OCI-LY7 (cell line): ENCODE measurements around the gene RFNG. TPM values are rescaled to one million over a fixed set of nuclear protein-coding genes. Genes with fewer than 3 reads are reported as not detected.

ENCODE experiments used
- BruUV-seq: library from RNA; stranded (reverse); fragments of 400-500 nt; replicated peaks from 2 replicates; lab custom pipeline; 2021; lab: Mats Ljungman, UMichigan
- CTCF ChIA-PET: fragments of 300-600 bp; sonication (Branson Sonifier 250); formaldehyde crosslinking; loops from one replicate; lab custom pipeline; 2022; ENCODE audit warnings: antibody characterized with exemption; ENCODE audit not compliant: unreplicated experiment; lab: Charles Lee
- POLR2A ChIA-PET: fragments of 300-600 bp; sonication (Branson Sonifier 250); formaldehyde crosslinking; loops from one replicate; lab custom pipeline; 2022; ENCODE audit warnings: antibody characterized with exemption; lab: Charles Lee
- DNase-seq: peaks from one replicate; pipeline ENCODE4 v3.0.0-alpha.2; 2015; ENCODE audit warnings: low spot score
- H2AFZ ChIP-seq: fragments of 200-600 bp; sonication (generic), shearing (Covaris generic); 2 replicates; pipeline ENCODE4 v1.6.1; 2014; ENCODE audit warnings: mild to moderate bottlenecking, antibody characterized with exemption, low read length, moderate library complexity
- H3K27ac ChIP-seq: fragments of 200-600 bp; sonication (generic); 2 replicates; pipeline ENCODE4 v1.5.1; 2014; ENCODE audit warnings: mixed run types, low read depth, mild to moderate bottlenecking, moderate library complexity, low read length, inconsistent platforms; ENCODE audit not compliant: poor library complexity, severe bottlenecking
- H3K36me3 ChIP-seq: fragments of 200-600 bp; sonication (generic); 2 replicates; pipeline ENCODE4 v1.6.1; 2014; ENCODE audit warnings: mild to moderate bottlenecking, antibody characterized with exemption, low read length, moderate library complexity, mixed read lengths; ENCODE audit not compliant: insufficient read depth
- H3K4me1 ChIP-seq: fragments of 200-600 bp; sonication (generic); 2 replicates; pipeline ENCODE4 v1.5.1; 2014; ENCODE audit warnings: mild to moderate bottlenecking, low read length; ENCODE audit not compliant: insufficient read depth, poor library complexity, severe bottlenecking
- H3K4me2 ChIP-seq: fragments of 200-600 bp; sonication (generic); 2 replicates; pipeline ENCODE4 v1.6.1; 2014; ENCODE audit warnings: mild to moderate bottlenecking, low read length
- H3K4me3 ChIP-seq: fragments of 200-600 bp; sonication (generic); 2 replicates; pipeline ENCODE4 v1.5.1; 2014; ENCODE audit warnings: mild to moderate bottlenecking, low read depth, low read length; ENCODE audit not compliant: poor library complexity, severe bottlenecking
- H3K79me2 ChIP-seq: fragments of 200-600 bp; sonication (generic); 2 replicates; pipeline ENCODE4 v1.6.1; 2016; ENCODE audit warnings: low read depth, mild to moderate bottlenecking, low read length, moderate library complexity, mixed read lengths; ENCODE audit not compliant: insufficient read depth
- H3K9me2 ChIP-seq: fragments of 200-600 bp; sonication (generic); 2 replicates; pipeline ENCODE4 v1.6.1; 2016; ENCODE audit warnings: mild to moderate bottlenecking, low read length, mixed read lengths; ENCODE audit not compliant: insufficient read depth
- H3K9me3 ChIP-seq: fragments of 200-600 bp; sonication (generic); 2 replicates; pipeline ENCODE4 v1.6.1; 2014; ENCODE audit warnings: mild to moderate bottlenecking, mixed run types, low read length, mixed read lengths
- H4K20me1 ChIP-seq: fragments of 200-600 bp; sonication (generic); 2 replicates; pipeline ENCODE4 v1.6.1; 2014; ENCODE audit warnings: mild to moderate bottlenecking, antibody characterized with exemption, low read length, moderate library complexity, mixed read lengths; ENCODE audit not compliant: insufficient read depth
- CTCF ChIP-seq: fragments of 200-600 bp; sonication (generic); conservative IDR thresholded peaks from 2 replicates; pipeline ENCODE4 v1.5.1; 2014; ENCODE audit warnings: mild to moderate bottlenecking, antibody characterized with exemption, low read length, moderate library complexity, mixed read lengths
- EZH2phosphoT487 ChIP-seq: fragments of 200-600 bp; sonication (generic); IDR thresholded peaks from 2 replicates; pipeline ENCODE4 v1.6.1; 2018; ENCODE audit warnings: low read depth, borderline replicate concordance, mild to moderate bottlenecking, mixed run types, antibody characterized with exemption, low read length, moderate library complexity, mixed read lengths
- intact Hi-C: fragments of 100-400 bp; cut with micrococcal nuclease; formaldehyde crosslinking; loops from one replicate; pipeline ENCODE4 v1.10.0; 2022; ENCODE audit not compliant: unreplicated experiment
- total RNA-seq, 2 experiments: library from RNA; depleted of rRNA in 1 of 2; stranded (reverse); fragments of >200 nt in 1 of 2; shearing (Covaris generic) in 1 of 2; gene quantifications; 2 replicates each; pipeline ENCODE4 v1.2.3, GENCODE V29; 2014 to 2022

The RFNG gene
- total RNA-seq, 2 experiments from 2014 or later, result 47.3 to 59.4 TPM

- ChIA-PET CTCF (no interaction called here), POLR2A (interaction anchor here (1.5 kb wide), 1 partner anchor 10 kb away, joined by 4 read pairs; the partner anchor contains the start of gene DCXR)
- peaks cover 11% of the 10 kb centered on the region for H3K4me1 ChIP-seq
- no peak overlapping the region for H3K27ac ChIP-seq
- H3K4me2 ChIP-seq, result no peak overlapping the region
- H4K20me1 ChIP-seq, result no peaks in the 10 kb centered on the region
- no peak for DNase-seq
- H3K9me3 ChIP-seq, result no peaks in the 10 kb centered on the region
- BruUV-seq, result no TSS peak
- no peaks in the 10 kb centered on the region for H3K9me2 ChIP-seq
- H3K79me2 ChIP-seq, result no peaks in the 10 kb centered on the region
- H3K4me3 ChIP-seq, result no peak overlapping the region
- TF ChIP-seq EZH2phosphoT487 (no peak), CTCF (no peak)
- H3K36me3 ChIP-seq, result no peaks in the 10 kb centered on the region
- H2AFZ ChIP-seq, result no peak overlapping the region
- intact Hi-C loops, result no loop called here
Measured at GRCh38 chr17:82046903-82047302, 4.7 kb downstream of the RFNG start.

DNA sequence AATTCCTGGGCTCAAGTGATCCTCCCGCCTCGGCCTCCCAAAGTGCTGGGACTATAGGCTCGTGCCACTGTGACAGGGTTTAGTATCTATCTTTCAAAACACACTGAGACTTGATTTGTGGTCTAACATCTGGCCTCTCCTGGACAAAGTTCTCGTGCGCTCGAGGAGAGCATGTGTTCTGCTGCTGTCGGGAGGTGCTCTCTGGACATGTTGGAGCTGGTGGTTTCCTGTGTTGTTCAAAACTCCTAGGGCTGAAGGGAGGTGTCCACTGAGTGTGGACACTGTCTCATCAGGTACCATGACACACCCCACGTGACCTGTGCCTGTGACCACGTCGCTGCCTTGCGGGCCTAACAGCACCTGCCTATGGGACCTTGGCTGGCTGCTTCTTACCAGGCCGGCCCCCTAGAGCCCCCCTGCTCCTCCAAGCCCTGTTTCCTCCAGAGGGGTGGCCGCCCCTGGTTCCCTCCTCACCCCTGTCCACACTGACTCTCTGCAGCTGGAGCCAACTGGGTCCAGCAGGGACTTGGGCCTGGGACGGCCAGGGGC, 5.6 kb downstream of the RFNG start:
- ChIA-PET CTCF (no interaction called here), POLR2A (no interaction called here)
- no peak overlapping the region for H2AFZ ChIP-seq
- no peaks in the 10 kb centered on the region for H3K79me2 ChIP-seq
- no peak overlapping the region for H3K27ac ChIP-seq
- H3K4me2 ChIP-seq, result no peak overlapping the region
- no peak overlapping the region for H3K4me3 ChIP-seq
- H3K9me3 ChIP-seq, result no peaks in the 10 kb centered on the region
- no peaks in the 10 kb centered on the region for H3K36me3 ChIP-seq
- intact Hi-C loops, result no loop called here
- H3K4me1 ChIP-seq, result peaks cover 10% of the 10 kb centered on the region
- no peak for DNase-seq
- TF ChIP-seq EZH2phosphoT487, result no peak
- H3K9me2 ChIP-seq, result no peaks in the 10 kb centered on the region
- H4K20me1 ChIP-seq, result no peaks in the 10 kb centered on the region
- BruUV-seq, result no TSS peak

- Histone ChIP-seq H4K20me1 (no peaks in the 10 kb centered on the region), H3K79me2 (no peaks in the 10 kb centered on the region), H3K27ac (no peak overlapping the region), H3K4me3 (no peak overlapping the region), H3K4me1 (peaks cover 6% of the 10 kb centered on the region), H2AFZ (no peak overlapping the region), H3K9me2 (no peaks in the 10 kb centered on the region), H3K36me3 (no peaks in the 10 kb centered on the region), H3K4me2 (no peak overlapping the region), H3K9me3 (no peaks in the 10 kb centered on the region)
- ChIA-PET POLR2A (no interaction called here), CTCF (no interaction called here)
- intact Hi-C loops, result no loop called here
- no peak for DNase-seq
- no TSS peak for BruUV-seq
- TF ChIP-seq EZH2phosphoT487 (no peak), CTCF (no peak)
Measured at GRCh38 chr17:82043507-82043906, 8.1 kb downstream of the RFNG start.
